Vagina (tissue), 2 donors: ENCODE measurements around the gene DHX57. TPM values are rescaled to one million over a fixed set of nuclear protein-coding genes. Genes with fewer than 3 reads are reported as not detected.

Source experiments
- DNase-seq, 2 donors: peaks; one replicate each; pipeline ENCODE4 v3.0.0-alpha.2; 2017; ENCODE audit errors: extremely low spot score in 2 of 2
- H3K27ac ChIP-seq: fragments of 200-600 bp; sonication (generic); one replicate; pipeline ENCODE4 v1.5.1; 2019
- H3K27me3 ChIP-seq: fragments of 200-600 bp; sonication (generic); one replicate; pipeline ENCODE4 v1.5.1; 2019
- H3K36me3 ChIP-seq, 2 donors: fragments of 200-600 bp; sonication (generic); one replicate each; pipeline ENCODE4 v1.5.1; 2017 to 2019
- H3K4me1 ChIP-seq: fragments of 200-600 bp; sonication (generic); one replicate; pipeline ENCODE4 v1.5.1; 2019
- H3K4me3 ChIP-seq, 2 donors: fragments of 200-600 bp; sonication (generic); 1 replicate in 1 of 2; 2 replicates in 1 of 2; pipeline ENCODE4 v1.5.1; 2016 to 2019
- H3K9me3 ChIP-seq: fragments of 200-600 bp; sonication (generic); one replicate; pipeline ENCODE4 v1.5.1; 2019
- CTCF ChIP-seq, 3 experiments: fragments of 450-650 bp in 2 of 3; fragments of 200-600 bp in 1 of 3; sonication (generic) in 1 of 3; IDR thresholded peaks; one replicate each; pipeline ENCODE4 v1.5.1; 2017 to 2019; ENCODE audit warnings: antibody characterized with exemption in 3 of 3, mild to moderate bottlenecking in 2 of 3, moderate library complexity in 2 of 3
- POLR2A ChIP-seq, 2 donors: fragments of 450-650 bp; IDR thresholded peaks; one replicate each; pipeline ENCODE4 v1.6.1; 2017; ENCODE audit warnings: antibody characterized with exemption in 2 of 2, mild to moderate bottlenecking in 2 of 2, moderate library complexity in 2 of 2
- POLR2AphosphoS5 ChIP-seq, 2 donors: sonication (generic); formaldehyde crosslinking; IDR thresholded peaks; one replicate each; pipeline ENCODE4 v1.9.0; 2017; ENCODE audit warnings: antibody characterized with exemption in 2 of 2, mild to moderate bottlenecking in 2 of 2, low read depth in 1 of 2; ENCODE audit not compliant: insufficient read depth in 1 of 2
- intact Hi-C: fragments of 100-400 bp; cut with DNase I; formaldehyde crosslinking; loops from one replicate; pipeline ENCODE4 v1.15.1; 2023
- total RNA-seq: library from RNA; depleted of rRNA; stranded (reverse); fragments of >200 nt; gene quantifications from one replicate; pipeline ENCODE4 v1.2.3, GENCODE V29; 2016

DHX57 gene
- total RNA-seq, 1 donor from 2014 or later: 10.6 TPM

DNA sequence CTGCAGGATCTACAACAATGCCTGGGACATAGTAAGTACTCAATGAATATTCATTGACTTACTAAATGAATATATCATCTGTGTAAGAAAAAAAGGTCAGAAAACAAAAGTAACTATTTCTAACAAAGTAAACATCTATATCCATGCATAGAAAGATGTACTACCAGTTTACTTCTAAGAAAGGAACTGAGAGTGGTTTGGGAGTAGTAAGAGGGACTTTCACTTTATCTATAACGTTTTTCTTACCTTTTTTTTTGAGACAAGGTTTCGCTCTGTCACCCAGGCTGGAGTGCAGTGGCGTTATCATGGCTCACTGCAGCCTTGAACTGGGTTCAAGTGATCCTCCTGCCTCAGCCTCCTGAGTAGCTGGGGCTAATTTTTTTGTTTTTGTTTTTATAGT lies 25.7 kb downstream of the DHX57 start:
- Histone ChIP-seq H3K36me3 (peaks cover 0 to 42% of the 10 kb centered on the region in 2 donors), H3K9me3 (no peaks in the 10 kb centered on the region), H3K27ac (no peak overlapping the region), H3K4me1 (no peaks in the 10 kb centered on the region), H3K4me3 (no peak overlapping the region), H3K27me3 (no peaks in the 10 kb centered on the region)
- TF ChIP-seq CTCF (IDR thresholded peaks at IDR 0.05) (no peak), POLR2AphosphoS5 (IDR thresholded peaks at IDR 0.05; ENCODE audit: insufficient read depth in 1 of 2, low read depth in 1 of 2) (no peak), POLR2A (IDR thresholded peaks at IDR 0.05) (no peak)
- intact Hi-C loops: no loop called here
- no peak for DNase-seq

DNA sequence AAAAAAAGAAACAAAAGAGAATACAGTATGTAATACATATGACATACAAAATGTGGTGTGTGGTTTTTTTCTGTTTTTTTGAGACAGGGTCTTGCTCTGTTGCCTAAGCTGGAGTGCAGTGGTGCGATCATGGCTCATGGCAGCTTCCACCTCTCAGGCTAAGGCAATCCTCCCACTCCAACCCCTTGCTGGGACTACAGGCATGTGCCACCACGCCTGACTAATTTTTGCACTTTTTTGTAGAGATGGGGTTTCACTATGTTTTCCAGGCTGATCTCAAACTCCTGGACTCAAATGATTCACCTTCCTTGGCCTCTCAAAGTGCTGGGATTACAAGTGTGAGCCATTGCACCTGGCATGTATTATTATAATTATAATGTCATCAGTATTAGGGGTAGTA lies 38.9 kb downstream of the DHX57 start:
- TF ChIP-seq POLR2AphosphoS5 (IDR thresholded peaks at IDR 0.05; ENCODE audit: insufficient read depth in 1 of 2, low read depth in 1 of 2) (no peak), CTCF (IDR thresholded peaks at IDR 0.05) (no peak), POLR2A (IDR thresholded peaks at IDR 0.05) (no peak)
- no peak for DNase-seq
- Histone ChIP-seq H3K4me3 (no peak overlapping the region), H3K36me3 (peaks cover 0 to 3% of the 10 kb centered on the region in 2 donors), H3K4me1 (no peaks in the 10 kb centered on the region), H3K9me3 (no peaks in the 10 kb centered on the region), H3K27me3 (no peaks in the 10 kb centered on the region), H3K27ac (no peak overlapping the region)
- intact Hi-C loops: no loop called here

GRCh38 chr2:38835990-38836389 lies 39.7 kb downstream of the DHX57 start:
- H3K27me3 ChIP-seq: no peaks in the 10 kb centered on the region
- DNase-seq: no peak
- no peaks in the 10 kb centered on the region for H3K9me3 ChIP-seq
- no peaks in the 10 kb centered on the region for H3K4me1 ChIP-seq
- intact Hi-C loops: no loop called here
- H3K36me3 ChIP-seq: no peaks in the 10 kb centered on the region
- H3K4me3 ChIP-seq: no peak overlapping the region
- H3K27ac ChIP-seq: no peak overlapping the region
- TF ChIP-seq POLR2A (IDR thresholded peaks at IDR 0.05) (no peak), POLR2AphosphoS5 (IDR thresholded peaks at IDR 0.05; ENCODE audit: insufficient read depth in 1 of 2, low read depth in 1 of 2) (no peak), CTCF (IDR thresholded peaks at IDR 0.05) (no peak)

DNA sequence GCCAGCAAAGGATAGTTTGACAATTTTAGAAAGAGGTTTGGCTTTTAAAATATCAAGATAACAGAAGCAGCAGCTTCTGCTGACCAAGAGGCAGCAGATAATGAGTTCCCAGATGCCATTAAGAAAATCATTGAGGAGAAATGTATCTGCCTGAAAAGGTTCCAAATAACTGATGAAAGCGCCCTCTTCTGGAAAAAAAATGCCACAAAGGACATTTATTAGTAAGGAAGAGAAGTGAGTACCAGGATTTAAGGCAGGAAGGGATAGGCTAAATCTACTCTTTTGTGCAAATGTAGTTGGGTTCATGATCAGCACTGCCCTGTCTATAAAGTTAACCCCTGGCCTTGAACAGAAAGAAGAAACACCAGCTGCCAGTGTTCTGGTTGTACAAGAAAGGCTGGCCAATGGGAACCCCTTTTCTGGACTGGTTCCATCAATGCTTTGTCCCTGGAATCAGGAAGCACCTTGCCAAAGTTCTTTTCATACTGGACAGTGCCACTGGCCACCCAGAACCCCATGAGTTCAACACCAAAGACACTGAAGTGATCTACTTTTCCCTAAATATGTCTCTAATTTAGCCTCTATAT lies 40.6 kb downstream of the DHX57 start:
- H3K36me3 ChIP-seq: no peaks in the 10 kb centered on the region
- no peaks in the 10 kb centered on the region for H3K9me3 ChIP-seq
- TF ChIP-seq POLR2AphosphoS5 (IDR thresholded peaks at IDR 0.05; ENCODE audit: insufficient read depth in 1 of 2, low read depth in 1 of 2) (no peak), CTCF (IDR thresholded peaks at IDR 0.05) (no peak), POLR2A (IDR thresholded peaks at IDR 0.05) (no peak)
- intact Hi-C loops: no loop called here
- H3K4me3 ChIP-seq: no peak overlapping the region
- no peaks in the 10 kb centered on the region for H3K4me1 ChIP-seq
- no peak for DNase-seq
- no peak overlapping the region for H3K27ac ChIP-seq
- H3K27me3 ChIP-seq: no peaks in the 10 kb centered on the region

DNA sequence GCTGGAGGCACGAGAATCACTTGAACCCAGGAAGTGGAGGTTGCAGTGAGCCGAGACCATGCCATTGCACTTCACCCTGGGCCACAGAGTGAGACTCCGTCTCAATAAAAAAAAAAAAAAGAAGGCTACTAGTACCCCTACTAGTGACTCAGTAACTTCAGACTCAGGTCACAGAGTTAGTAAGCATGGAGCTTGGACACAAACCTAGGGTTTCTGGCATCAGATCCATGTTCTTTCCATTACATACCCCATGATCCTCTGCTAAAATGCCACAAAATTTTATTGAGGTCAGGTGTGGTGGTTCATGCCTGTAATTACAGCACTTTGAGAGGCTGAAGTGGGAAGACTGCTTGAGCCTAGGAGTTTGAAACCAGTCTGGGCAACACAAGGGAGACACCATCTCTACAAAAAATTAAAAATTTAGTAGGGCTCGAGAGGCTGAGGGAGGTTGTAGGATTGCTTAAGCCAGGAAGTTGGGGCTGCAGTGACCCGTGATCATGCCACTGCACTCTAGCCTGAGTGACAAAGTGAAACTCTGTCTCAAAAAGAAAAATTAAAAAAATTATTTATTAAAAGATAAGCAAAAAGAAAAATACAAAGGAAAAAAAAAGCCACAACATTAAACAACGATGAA lies 45.1 kb downstream of the DHX57 start:
- no peaks in the 10 kb centered on the region for H3K9me3 ChIP-seq
- TF ChIP-seq CTCF (IDR thresholded peaks at IDR 0.05) (no peak), POLR2A (IDR thresholded peaks at IDR 0.05) (no peak), POLR2AphosphoS5 (IDR thresholded peaks at IDR 0.05; ENCODE audit: insufficient read depth in 1 of 2, low read depth in 1 of 2) (no peak)
- no peak for DNase-seq
- intact Hi-C loops: no loop called here
- H3K4me3 ChIP-seq: no peak overlapping the region
- H3K36me3 ChIP-seq: peaks cover 0 to 10% of the 10 kb centered on the region in 2 donors
- H3K27ac ChIP-seq: peak overlapping the region; percentile 40
- H3K4me1 ChIP-seq: no peaks in the 10 kb centered on the region
- no peaks in the 10 kb centered on the region for H3K27me3 ChIP-seq
